B cell (primary cell): ENCODE results near the gene EIF4E2. TPM values are rescaled to one million over a fixed set of nuclear protein-coding genes. Genes with fewer than 3 reads are reported as not detected.

Source experiments
- ATAC-seq: fragments of 200-7000 bp; cut with Tn5 transposase; one replicate; pipeline ENCODE4 v1.10.0; 2021; ENCODE audit warnings: low read depth, mild to moderate bottlenecking, moderate number of reproducible peaks, moderate library complexity
- CTCF ChIA-PET: fragments of 350-600 bp; sonication (Branson Sonifier 250); formaldehyde crosslinking; loops from one replicate; lab custom pipeline; 2021; ENCODE audit warnings: antibody characterized with exemption, inconsistent platforms; lab: Charles Lee
- POLR2A ChIA-PET: fragments of 350-600 bp; sonication (Branson Sonifier 250); formaldehyde crosslinking; loops from one replicate; lab custom pipeline; 2021; ENCODE audit warnings: antibody characterized with exemption; lab: Charles Lee
- DNase-seq: peaks from one replicate; pipeline ENCODE4 v3.0.0; 2013
- H2AFZ ChIP-seq: 2 replicates; pipeline ENCODE4 v1.6.1; 2012; ENCODE audit warnings: mild to moderate bottlenecking, low read depth, low read length; ENCODE audit not compliant: insufficient read depth, poor library complexity, severe bottlenecking
- H3K27ac ChIP-seq, 2 donors: 1 replicate in 1 of 2; 2 replicates in 1 of 2; pipeline ENCODE4 v1.5.1; 2012 to 2013; ENCODE audit warnings: low read length in 2 of 2, mild to moderate bottlenecking in 2 of 2, moderate library complexity in 1 of 2
- H3K27me3 ChIP-seq, 4 experiments: fragments of 200-600 bp in 1 of 4; sonication (generic) in 1 of 4; replicated peaks in 1 of 4; 1 replicate in 2 of 4; 2 replicates in 2 of 4; pipeline versions ENCODE4 v1.6.1 to v1.7.0; 2013 to 2016; ENCODE audit warnings: low read length in 3 of 4, mild to moderate bottlenecking in 2 of 4, mixed read lengths in 1 of 4, moderate library complexity in 1 of 4; ENCODE audit not compliant: insufficient read depth in 4 of 4, control insufficient read depth in 3 of 4; ENCODE audit errors: control extremely low read depth in 1 of 4
- H3K36me3 ChIP-seq, 2 experiments: replicated peaks in 1 of 2; 1 replicate in 1 of 2; 2 replicates in 1 of 2; pipeline versions ENCODE4 v1.6.1 to v1.7.1; 2013; ENCODE audit warnings: low read length in 1 of 2; ENCODE audit not compliant: insufficient read depth in 2 of 2, control insufficient read depth in 1 of 2; ENCODE audit errors: control extremely low read depth in 1 of 2, extremely low read depth in 1 of 2
- H3K4me1 ChIP-seq, 2 donors: fragments of 200-600 bp in 1 of 2; sonication (generic) in 1 of 2; 1 replicate in 1 of 2; 2 replicates in 1 of 2; pipeline versions ENCODE4 v1.5.1 to v1.6.1; 2013 to 2017; ENCODE audit warnings: low read length in 2 of 2; ENCODE audit not compliant: control insufficient read depth in 2 of 2, insufficient read depth in 2 of 2
- H3K4me2 ChIP-seq: replicated peaks from 2 replicates; pipeline ENCODE3; 2012; ENCODE audit warnings: mild to moderate bottlenecking, low read depth, low read length; ENCODE audit not compliant: poor library complexity, severe bottlenecking
- H3K4me3 ChIP-seq, 5 experiments: fragments of 200-600 bp in 1 of 5; sonication (generic) in 1 of 5; 1 replicate in 3 of 5; 2 replicates in 2 of 5; pipeline versions ENCODE4 v1.5.1 to v1.7.0; 2011 to 2016; ENCODE audit warnings: low read length in 4 of 5, mild to moderate bottlenecking in 4 of 5, low read depth in 2 of 5, control low read depth in 1 of 5, moderate library complexity in 1 of 5; ENCODE audit not compliant: insufficient read depth in 1 of 5; ENCODE audit errors: control extremely low read depth in 1 of 5, extremely low read depth in 1 of 5
- H3K79me2 ChIP-seq: fragments of 200-600 bp; sonication (generic); one replicate; pipeline ENCODE4 v1.6.0; 2016; ENCODE audit warnings: low read length; ENCODE audit not compliant: control insufficient read depth, insufficient read depth
- H3K9ac ChIP-seq: fragments of 200-600 bp; sonication (generic); 2 replicates; pipeline ENCODE4 v1.6.1; 2017; ENCODE audit warnings: mild to moderate bottlenecking, low read length, moderate library complexity
- H3K9me3 ChIP-seq, 3 donors: one replicate each; pipeline versions ENCODE4 v1.6.1 to v1.7.1; 2013; ENCODE audit warnings: low read length in 2 of 3; ENCODE audit not compliant: control insufficient read depth in 2 of 3, insufficient read depth in 1 of 3; ENCODE audit errors: control extremely low read depth in 1 of 3
- H4K20me1 ChIP-seq: 2 replicates; pipeline ENCODE4 v1.6.0; 2012; ENCODE audit warnings: mild to moderate bottlenecking, low read length; ENCODE audit not compliant: insufficient read depth, control insufficient read depth, poor library complexity, severe bottlenecking
- H3K27ac Mint-ChIP-seq: one replicate; pipeline ENCODE4 v1.8.0; 2021; ENCODE audit warnings: mixed read lengths
- H3K27me3 Mint-ChIP-seq: one replicate; pipeline ENCODE4 v1.8.0; 2021; ENCODE audit warnings: mixed read lengths
- H3K4me1 Mint-ChIP-seq: one replicate; pipeline ENCODE4 v1.8.0; 2021; ENCODE audit warnings: mixed read lengths
- H3K4me3 Mint-ChIP-seq: one replicate; pipeline ENCODE4 v1.8.0; 2021; ENCODE audit warnings: mixed read lengths
- H3K9me3 Mint-ChIP-seq: one replicate; pipeline ENCODE4 v1.8.0; 2022; ENCODE audit warnings: mixed read lengths; ENCODE audit not compliant: insufficient read depth
- CTCF ChIP-seq: fragments of 200-600 bp; IDR thresholded peaks from one replicate; pipeline ENCODE4 v1.8.0; 2022; ENCODE audit warnings: antibody characterized with exemption, mild to moderate bottlenecking
- EZH2 ChIP-seq: IDR thresholded peaks from 2 replicates; pipeline ENCODE4 v1.6.1; 2012; ENCODE audit warnings: borderline replicate concordance, low read depth, mild to moderate bottlenecking, moderate library complexity, low read length; ENCODE audit not compliant: insufficient read depth, poor library complexity, severe bottlenecking
- WGBS: methylation state at CpG from one replicate; pipeline ENCODE4 v1.1.5; 2013; ENCODE audit warnings: missing lambda C conversion rate; ENCODE audit not compliant: insufficient coverage; 5-methylcytosine and 5-hydroxymethylcytosine counted together
- intact Hi-C: fragments of 100-400 bp; cut with micrococcal nuclease; formaldehyde crosslinking; loops from one replicate; pipeline ENCODE4 v1.10.0; 2022
- polyA plus RNA-seq: library from polyadenylated mRNA; depleted of rRNA; stranded (reverse); fragments of >200 nt; gene quantifications from 2 replicates; pipeline ENCODE4 v1.2.3, GENCODE V29; 2012
- total RNA-seq, 2 donors: library from RNA; stranded (reverse); fragments of 120-200 nt in 1 of 2; gene quantifications; 1 replicate in 1 of 2; 2 replicates in 1 of 2; pipeline versions ENCODE4 v1.2.3 to v1.2.4, GENCODE V29; 2013 to 2022

EIF4E2 gene
- total and polyA plus RNA-seq, 2 donors (not counting 1 experiment from before 2014, with no cell fraction given), result 17.9 to 67.0 TPM

GRCh38 chr2:232522623-232523401 is 27.7 kb upstream of the EIF4E2 start:
- TF ChIP-seq CTCF (no peak), EZH2 (no peak)
- Histone ChIP-seq H3K4me3 (peak overlapping the region in 3 of 5 experiments; percentile 32 to 58 (median 43)), H3K4me2 (peak overlapping the region; percentile 85), H4K20me1 (no peaks in the 10 kb centered on the region), H3K9me3 (peaks cover 0 to 16% (median 0%) of the 10 kb centered on the region in 3 donors), H3K79me2 (no peaks in the 10 kb centered on the region), H3K27me3 (peaks cover 0 to 50% (median 22%) of the 10 kb centered on the region in 4 experiments), H2AFZ (peak overlapping the region; percentile 64), H3K27ac (no peak overlapping the region), H3K36me3 (no peaks in the 10 kb centered on the region), H3K4me1 (peaks cover 30 to 32% of the 10 kb centered on the region in 2 donors), H3K9ac (peak overlapping the region; percentile 51)
- WGBS, result 25% methylated on average over 46 of the region's 46 CpGs
- Mint-ChIP-seq H3K27ac (peak overlapping the region; percentile 32), H3K4me1 (peaks cover 17% of the 10 kb centered on the region), H3K4me3 (peak overlapping the region; percentile 71), H3K9me3 (no peaks in the 10 kb centered on the region), H3K27me3 (peaks cover 29% of the 10 kb centered on the region)
- CTCF ChIA-PET, result interaction anchor here (0.8 to 1.4 kb wide), 6 partner anchors 10 to 615 kb away, joined by 3 to 4 read pairs (median 3); no protein-coding TSS in a partner anchor
- no peak for ATAC-seq
- DNase-seq, result peak; percentile 41
- POLR2A ChIA-PET, result no interaction called here
- intact Hi-C loops, result loop anchor here (5.0 kb wide), 1 partner anchor 616 kb away; no protein-coding TSS in a partner anchor

GRCh38 chr2:232523402-232523681 is 27.1 kb upstream of the EIF4E2 start:
- CTCF ChIA-PET, result interaction anchor here (1.0 to 1.4 kb wide), 3 partner anchors 12 to 77 kb away, joined by 3 to 4 read pairs (median 3); no protein-coding TSS in a partner anchor
- DNase-seq, result peak; percentile 36
- no peak overlapping the region for H3K9ac ChIP-seq
- no peaks in the 10 kb centered on the region for H3K79me2 ChIP-seq
- peaks cover 0 to 16% (median 0%) of the 10 kb centered on the region in 3 donors for H3K9me3 ChIP-seq
- no peak overlapping the region for H3K4me3 ChIP-seq
- peaks cover 30 to 32% of the 10 kb centered on the region in 2 donors for H3K4me1 ChIP-seq
- ATAC-seq, result no peak
- 21% methylated on average over 16 of the region's 16 CpGs for WGBS
- no peaks in the 10 kb centered on the region for H3K9me3 Mint-ChIP-seq
- H2AFZ ChIP-seq, result peak overlapping the region; percentile 58
- peaks cover 0 to 50% (median 22%) of the 10 kb centered on the region in 4 experiments for H3K27me3 ChIP-seq
- H4K20me1 ChIP-seq, result no peaks in the 10 kb centered on the region
- intact Hi-C loops, result loop anchor here (5.0 kb wide), 1 partner anchor 616 kb away; no protein-coding TSS in a partner anchor
- no peak overlapping the region for H3K27ac ChIP-seq
- H3K4me1 Mint-ChIP-seq, result peaks cover 17% of the 10 kb centered on the region
- H3K27me3 Mint-ChIP-seq, result peaks cover 35% of the 10 kb centered on the region
- no peaks in the 10 kb centered on the region for H3K36me3 ChIP-seq
- no peak overlapping the region for H3K27ac Mint-ChIP-seq
- peak overlapping the region; percentile 85 for H3K4me2 ChIP-seq
- no peak for TF ChIP-seq EZH2
- POLR2A ChIA-PET, result no interaction called here
- H3K4me3 Mint-ChIP-seq, result peak overlapping the region; percentile 71
